Stomach (tissue), 4 donors: ENCODE data around the gene TDRD15.

Experiments
- POLR2A ChIP-seq, 4 donors: fragments of 450-650 bp; IDR thresholded peaks; one replicate each; pipeline ENCODE4 v1.6.1; 2016; ENCODE audit warnings: antibody characterized with exemption in 4 of 4, control low read depth in 2 of 4, mild to moderate bottlenecking in 1 of 4, moderate library complexity in 1 of 4
- TF ChIP-seq, protein P1 (sequence below), 7 experiments: fragments of 450-650 bp in 4 of 7; fragments of 200-600 bp in 3 of 7; sonication (generic) in 3 of 7; IDR thresholded peaks; one replicate each; pipeline ENCODE4 v1.5.1; 2016 to 2019; ENCODE audit warnings: antibody characterized with exemption in 7 of 7, control low read depth in 2 of 7, mild to moderate bottlenecking in 1 of 7

DNA sequence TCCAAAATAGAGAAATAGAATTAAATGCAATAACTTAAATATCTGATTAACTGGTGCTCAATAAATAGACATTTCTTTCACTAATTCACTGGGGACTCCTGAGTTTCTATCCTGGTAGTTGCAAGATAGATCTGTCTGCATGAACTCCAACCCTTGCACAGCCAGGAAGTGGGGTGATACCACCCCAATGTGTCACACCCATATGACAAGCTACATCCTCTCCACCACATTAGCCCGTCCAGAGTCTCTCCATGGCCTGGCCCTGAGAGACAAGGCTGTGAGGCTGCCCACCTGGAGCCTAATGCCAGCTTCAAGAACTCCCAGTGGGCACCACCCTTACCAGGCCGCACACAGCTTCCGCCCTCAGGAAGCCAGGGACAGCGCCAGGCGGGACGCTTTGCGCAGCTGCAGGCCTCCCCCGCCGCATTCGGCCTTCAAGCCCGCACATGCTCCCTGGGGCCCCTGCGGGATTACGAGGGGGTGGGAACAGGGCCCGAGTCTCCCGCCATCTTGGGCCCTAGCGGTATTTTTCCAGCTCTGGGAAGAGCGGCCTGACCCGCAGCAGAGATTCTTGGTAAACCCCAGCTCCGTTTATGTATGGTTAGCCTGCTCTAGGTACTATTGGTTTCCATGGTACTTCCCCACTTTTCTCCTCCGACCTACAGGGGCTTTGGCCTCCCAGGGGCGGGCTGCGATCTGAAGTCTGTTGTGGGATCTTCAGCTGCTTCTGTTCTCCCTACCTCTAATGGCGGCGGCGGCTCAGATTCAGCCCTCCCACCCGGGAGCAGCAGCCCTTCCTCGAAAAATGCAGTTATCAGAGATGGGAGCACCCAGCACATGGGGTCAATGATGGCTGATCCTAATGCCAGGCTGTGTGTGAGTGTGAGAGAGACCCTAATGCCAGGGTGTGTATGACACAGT lies at the start of gene TDRD15:
- TF ChIP-seq, protein P1, sequence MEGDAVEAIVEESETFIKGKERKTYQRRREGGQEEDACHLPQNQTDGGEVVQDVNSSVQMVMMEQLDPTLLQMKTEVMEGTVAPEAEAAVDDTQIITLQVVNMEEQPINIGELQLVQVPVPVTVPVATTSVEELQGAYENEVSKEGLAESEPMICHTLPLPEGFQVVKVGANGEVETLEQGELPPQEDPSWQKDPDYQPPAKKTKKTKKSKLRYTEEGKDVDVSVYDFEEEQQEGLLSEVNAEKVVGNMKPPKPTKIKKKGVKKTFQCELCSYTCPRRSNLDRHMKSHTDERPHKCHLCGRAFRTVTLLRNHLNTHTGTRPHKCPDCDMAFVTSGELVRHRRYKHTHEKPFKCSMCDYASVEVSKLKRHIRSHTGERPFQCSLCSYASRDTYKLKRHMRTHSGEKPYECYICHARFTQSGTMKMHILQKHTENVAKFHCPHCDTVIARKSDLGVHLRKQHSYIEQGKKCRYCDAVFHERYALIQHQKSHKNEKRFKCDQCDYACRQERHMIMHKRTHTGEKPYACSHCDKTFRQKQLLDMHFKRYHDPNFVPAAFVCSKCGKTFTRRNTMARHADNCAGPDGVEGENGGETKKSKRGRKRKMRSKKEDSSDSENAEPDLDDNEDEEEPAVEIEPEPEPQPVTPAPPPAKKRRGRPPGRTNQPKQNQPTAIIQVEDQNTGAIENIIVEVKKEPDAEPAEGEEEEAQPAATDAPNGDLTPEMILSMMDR (IDR thresholded peaks at IDR 0.05): no peak
- no peak for TF ChIP-seq POLR2A (IDR thresholded peaks at IDR 0.05)
